ENCODE data around the gene SMCO2. TPM values are rescaled to one million over a fixed set of nuclear protein-coding genes. Genes with fewer than 3 reads are reported as not detected.

SMCO2 gene
- total and polyA plus RNA-seq, 12 donors, result 0.42 to 0.88 (median 0.56) TPM; not detected in 8

GRCh38 chr12:27521981-27522380, 75.4 kb downstream of the SMCO2 start:
- Histone ChIP-seq H3K9me3 (replicated peaks in 1 of 3) (no peaks in the 10 kb centered on the region), H3K36me3 (replicated peaks in 1 of 2) (no peaks in the 10 kb centered on the region), H3K4me1 (replicated peaks in 1 of 2) (peaks cover 7 to 25% of the 10 kb centered on the region in 2 donors), H3K27ac (no peak overlapping the region), H3K27me3 (no peaks in the 10 kb centered on the region), H3K4me3 (no peak overlapping the region)
- 91 to 98% (median 92%) methylated on average over 4 of the region's 4 CpGs for WGBS, 4 donors
- TF ChIP-seq POLR2A (IDR thresholded peaks at IDR 0.05), result no peak
- no peak for TF ChIP-seq CTCF (IDR thresholded peaks at IDR 0.05)
- intact Hi-C loops (cut with DNase I), result no loop called here
- DNase-seq, result peak in 1 of 7 donors; percentile 16

- no peaks in the 10 kb centered on the region for H3K36me3 ChIP-seq (replicated peaks in 1 of 2)
- intact Hi-C loops (cut with DNase I), result no loop called here
- H3K27me3 ChIP-seq, result no peaks in the 10 kb centered on the region
- H3K4me1 ChIP-seq (replicated peaks in 1 of 2), result peaks cover 16 to 32% of the 10 kb centered on the region in 2 donors
- 1 to 3% (median 1%) methylated on average over 6 of the region's 6 CpGs for WGBS, 4 donors
- H3K9me3 ChIP-seq (replicated peaks in 1 of 3), result no peaks in the 10 kb centered on the region
- no peak for DNase-seq
- peak overlapping the region; percentile 57 to 98 (median 92) for H3K27ac ChIP-seq
- TF ChIP-seq CTCF (IDR thresholded peaks at IDR 0.05) (no peak), POLR2A (IDR thresholded peaks at IDR 0.05) (no peak)
- H3K4me3 ChIP-seq, result peak overlapping the region in 2 of 4 donors; percentile 58 to 91
Measured at GRCh38 chr12:27523305-27523641, 76.7 kb downstream of the SMCO2 start.

GRCh38 chr12:27523642-27524493, 77.3 kb downstream of the SMCO2 start, which contains the start of gene PPFIBP1:
Gene PPFIBP1, plus strand, starts transcription at chr12:27524206. Its CDS starts 109,191 bp downstream, at chr12:27633397.
- intact Hi-C loops (cut with DNase I), result no loop called here
- H3K27ac ChIP-seq, result peak within 1 kb of the TSS; percentile 57 to 98 (median 92)
- H3K36me3 ChIP-seq (replicated peaks in 1 of 2), result no peaks in the 10 kb centered on the region
- DNase-seq, result peak; percentile 99 to 100 (median 99)
- H3K4me1 ChIP-seq (replicated peaks in 1 of 2), result peaks cover 16 to 37% of the 10 kb centered on the region in 2 donors
- no peaks in the 10 kb centered on the region for H3K27me3 ChIP-seq
- H3K9me3 ChIP-seq (replicated peaks in 1 of 3), result no peaks in the 10 kb centered on the region
- WGBS, 4 donors, result 0% methylated on average over 21 to 41 of the region's 41 CpGs
- peak within 1 kb of the TSS; percentile 7 to 91 (median 60) for H3K4me3 ChIP-seq
- TF ChIP-seq CTCF (IDR thresholded peaks at IDR 0.05) (peak in 5 of 6 experiments; percentile 19 to 54 (median 37)), POLR2A (IDR thresholded peaks at IDR 0.05) (peak; percentile 82 to 98)

GRCh38 chr12:27524494-27524835, 77.9 kb downstream of the SMCO2 start:
- H3K9me3 ChIP-seq (replicated peaks in 1 of 3), result no peaks in the 10 kb centered on the region
- H3K36me3 ChIP-seq (replicated peaks in 1 of 2), result no peaks in the 10 kb centered on the region
- H3K4me3 ChIP-seq, result peak overlapping the region; percentile 7 to 91 (median 60)
- peak overlapping the region in 4 of 5 donors; percentile 77 to 98 (median 92) for H3K27ac ChIP-seq
- no peaks in the 10 kb centered on the region for H3K27me3 ChIP-seq
- DNase-seq, result no peak
- WGBS, 4 donors, result 0 to 2% (median 1%) methylated on average over 7 to 8 of the region's 8 CpGs
- peaks cover 16 to 37% of the 10 kb centered on the region in 2 donors for H3K4me1 ChIP-seq (replicated peaks in 1 of 2)
- TF ChIP-seq POLR2A (IDR thresholded peaks at IDR 0.05) (no peak), CTCF (IDR thresholded peaks at IDR 0.05) (no peak)
- intact Hi-C loops (cut with DNase I), result no loop called here

Measured in adrenal gland (tissue), 12 donors.